ENCODE results near the gene GRAP2.

DNA sequence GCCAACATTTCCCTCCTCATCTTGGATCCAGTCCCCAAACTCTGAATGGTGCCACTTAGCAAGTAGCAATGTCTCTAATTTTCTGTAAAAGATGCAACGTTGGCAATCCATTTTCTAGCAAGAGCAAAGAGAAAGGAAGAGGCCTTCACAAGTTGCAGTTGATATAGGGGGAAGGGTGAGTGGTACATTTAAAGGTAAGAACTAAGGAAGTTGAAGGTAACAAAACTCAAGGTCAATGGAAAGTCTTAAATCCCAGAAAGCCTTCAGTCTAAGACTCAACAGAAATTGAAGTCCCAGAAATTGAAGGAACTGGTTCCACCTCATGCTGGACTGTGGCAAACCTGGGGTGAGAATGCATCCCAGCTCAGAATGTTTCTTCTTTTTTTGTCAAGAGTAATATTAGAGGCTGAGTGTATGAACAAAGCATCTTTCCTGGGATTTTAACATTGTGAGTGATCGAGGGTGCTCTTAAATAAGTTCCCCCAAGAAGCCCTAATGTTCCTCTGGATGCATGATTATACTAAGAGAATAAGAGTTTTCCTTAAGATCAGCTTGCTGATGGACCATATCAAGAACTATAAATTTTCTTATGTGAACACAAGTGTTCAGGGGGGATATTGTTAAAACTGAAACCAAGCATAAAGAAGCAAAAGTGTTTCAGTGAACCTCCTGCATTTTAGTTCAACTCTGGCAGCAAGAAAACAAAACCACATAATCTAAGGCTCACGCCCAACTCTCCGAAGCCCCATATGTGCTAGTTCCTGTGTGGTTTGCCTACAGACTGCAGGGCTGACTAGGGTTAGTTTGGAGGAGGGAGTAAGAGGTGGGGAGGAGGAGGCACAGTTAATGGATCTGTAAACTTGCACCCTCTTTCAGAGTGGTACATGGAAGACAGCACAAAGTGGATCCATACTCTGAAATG is at the start of gene GRAP2:
- TF ChIP-seq NFATC3 (IDR thresholded peaks at IDR 0.05) (no peak), NFIC (IDR thresholded peaks at IDR 0.05) (no peak), SIN3A (IDR thresholded peaks at IDR 0.05; ENCODE audit: borderline replicate concordance in 2 of 2, control insufficient read depth in 1 of 2, low read depth in 2 of 2, low read length in 2 of 2) (no peak), PHF21A (IDR thresholded peaks at IDR 0.05; ENCODE audit: borderline replicate concordance, low read depth) (no peak), EP300 (IDR thresholded peaks at IDR 0.05; ENCODE audit: low read length) (no peak)
- TF ChIP-seq, protein P1, sequence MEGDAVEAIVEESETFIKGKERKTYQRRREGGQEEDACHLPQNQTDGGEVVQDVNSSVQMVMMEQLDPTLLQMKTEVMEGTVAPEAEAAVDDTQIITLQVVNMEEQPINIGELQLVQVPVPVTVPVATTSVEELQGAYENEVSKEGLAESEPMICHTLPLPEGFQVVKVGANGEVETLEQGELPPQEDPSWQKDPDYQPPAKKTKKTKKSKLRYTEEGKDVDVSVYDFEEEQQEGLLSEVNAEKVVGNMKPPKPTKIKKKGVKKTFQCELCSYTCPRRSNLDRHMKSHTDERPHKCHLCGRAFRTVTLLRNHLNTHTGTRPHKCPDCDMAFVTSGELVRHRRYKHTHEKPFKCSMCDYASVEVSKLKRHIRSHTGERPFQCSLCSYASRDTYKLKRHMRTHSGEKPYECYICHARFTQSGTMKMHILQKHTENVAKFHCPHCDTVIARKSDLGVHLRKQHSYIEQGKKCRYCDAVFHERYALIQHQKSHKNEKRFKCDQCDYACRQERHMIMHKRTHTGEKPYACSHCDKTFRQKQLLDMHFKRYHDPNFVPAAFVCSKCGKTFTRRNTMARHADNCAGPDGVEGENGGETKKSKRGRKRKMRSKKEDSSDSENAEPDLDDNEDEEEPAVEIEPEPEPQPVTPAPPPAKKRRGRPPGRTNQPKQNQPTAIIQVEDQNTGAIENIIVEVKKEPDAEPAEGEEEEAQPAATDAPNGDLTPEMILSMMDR (IDR thresholded peaks at IDR 0.05 in 2 of 3, conservative IDR thresholded peaks at IDR 0.05 in 1 of 3; ENCODE audit: insufficient read depth in 2 of 3, low read depth in 1 of 3, low read length in 3 of 3), result no peak

Measured in K562 (cell line).